Fibroblast of skin of left quadriceps (primary cell): ENCODE results near the gene PDE9A.
"Not testable (repeated sequence)": the region's sequence is repeated elsewhere in the genome, so short reads cannot be mapped to it uniquely, and the experiment has no call there.

Experiments used
- DNase-seq, 2 experiments: peaks; one replicate each; pipeline ENCODE4 v3.0.0-alpha.2; 2013; ENCODE audit warnings: low read depth in 2 of 2

The PDE9A gene

GRCh38 chr21:42790520-42791065, 137.2 kb downstream of the PDE9A start:
- DNase-seq: no peak

GRCh38 chr21:42793774-42794173, 140.4 kb downstream of the PDE9A start:
- no peak for DNase-seq

- no peak for DNase-seq
Observed at GRCh38 chr21:42794551-42794950, 141.1 kb downstream of the PDE9A start.

GRCh38 chr21:42796327-42797062, 143.1 kb downstream of the PDE9A start:
- DNase-seq: no peak

GRCh38 chr21:42797522-42797921, 144.1 kb downstream of the PDE9A start:
- no peak for DNase-seq

- no peak for DNase-seq
Observed at GRCh38 chr21:42798106-42798505, 144.7 kb downstream of the PDE9A start.

- DNase-seq: no peak
Observed at GRCh38 chr21:42799516-42799915, 146.1 kb downstream of the PDE9A start.

- no peak for DNase-seq
Observed at GRCh38 chr21:42799948-42800347, 146.5 kb downstream of the PDE9A start.

- not testable (repeated sequence) for DNase-seq
Observed at GRCh38 chr21:42801616-42802015, 148.2 kb downstream of the PDE9A start.

GRCh38 chr21:42806509-42807140, 153.2 kb downstream of the PDE9A start:
- DNase-seq: no peak

- DNase-seq: not testable (repeated sequence)
Observed at GRCh38 chr21:42807293-42807895, 154.0 kb downstream of the PDE9A start.

GRCh38 chr21:42807938-42808613, 154.7 kb downstream of the PDE9A start:
- no peak for DNase-seq

- DNase-seq: no peak
Observed at GRCh38 chr21:42809171-42809570, 155.8 kb downstream of the PDE9A start.

- DNase-seq: no peak
Observed at GRCh38 chr21:42809577-42810475, 156.4 kb downstream of the PDE9A start.

- DNase-seq: no peak
Observed at GRCh38 chr21:42811960-42812359, 158.5 kb downstream of the PDE9A start.

- DNase-seq: not testable (repeated sequence)
Observed at GRCh38 chr21:42812528-42813241, 159.3 kb downstream of the PDE9A start.

- no peak for DNase-seq
Observed at GRCh38 chr21:42815217-42815616, 161.8 kb downstream of the PDE9A start.

GRCh38 chr21:42818328-42818749, 164.9 kb downstream of the PDE9A start:
- no peak for DNase-seq

- no peak for DNase-seq
Observed at GRCh38 chr21:42819861-42820615, 166.6 kb downstream of the PDE9A start.
